Measurements from ENCODE around the gene STK10.

- TF ChIP-seq CTCF (conservative IDR thresholded peaks at IDR 0.05) (no peak), ZFX (IDR thresholded peaks at IDR 0.05) (no peak)
Measured at GRCh38 chr5:172148381-172148780, 39.6 kb downstream of the STK10 start.
